Brain microvascular endothelial cell (primary cell): Measurements from ENCODE around the gene UNC5B.
A peak's percentile ranks its signal among the peaks of the same experiment; 100 is the strongest.

Experiments
- DNase-seq: peaks from one replicate; pipeline ENCODE4 v3.0.0-alpha.2; 2020
- H3K27ac ChIP-seq: fragments of 250-450 bp; sonication (Bioruptor Pico); 2 replicates; pipeline ENCODE4 v1.5.1; 2020; ENCODE audit warnings: mild to moderate bottlenecking, moderate library complexity
- H3K27me3 ChIP-seq: fragments of 250-450 bp; sonication (Bioruptor Pico); replicated peaks from 2 replicates; pipeline ENCODE4 v1.5.1; 2020; ENCODE audit warnings: mild to moderate bottlenecking
- H3K36me3 ChIP-seq: fragments of 250-450 bp; sonication (Bioruptor Pico); replicated peaks from 2 replicates; pipeline ENCODE4 v1.5.1; 2020; ENCODE audit warnings: mild to moderate bottlenecking
- H3K4me3 ChIP-seq: 2 replicates; pipeline ENCODE4 v1.5.1; 2011; ENCODE audit warnings: low read depth, mild to moderate bottlenecking, control low read depth, low read length, moderate library complexity
- CTCF ChIP-seq: IDR thresholded peaks from 2 replicates; pipeline ENCODE4 v1.5.1; 2011; ENCODE audit warnings: low read depth, mild to moderate bottlenecking, moderate library complexity, low read length, control low read depth, inconsistent platforms; ENCODE audit errors: missing control alignments
- in situ Hi-C: cut with HindIII; loops from 2 replicates; pipeline ENCODE4 v1.10.0; 2017; ENCODE audit warnings: low sequenced_read_pairs, low pct_ligation_motif_present

The UNC5B gene

GRCh38 chr10:71254834-71255549, 42.6 kb downstream of the UNC5B start:
- in situ Hi-C loops, result no loop called here
- no peak for TF ChIP-seq CTCF
- no peak overlapping the region for H3K4me3 ChIP-seq
- DNase-seq, result no peak
- H3K27ac ChIP-seq, result no peak overlapping the region
- no peaks in the 10 kb centered on the region for H3K27me3 ChIP-seq
- no peaks in the 10 kb centered on the region for H3K36me3 ChIP-seq

- Histone ChIP-seq H3K27ac (no peak overlapping the region), H3K4me3 (no peak overlapping the region), H3K27me3 (no peaks in the 10 kb centered on the region), H3K36me3 (no peaks in the 10 kb centered on the region)
- no peak for DNase-seq
- no peak for TF ChIP-seq CTCF
- in situ Hi-C loops, result no loop called here
Observed at GRCh38 chr10:71255550-71255807, 43.1 kb downstream of the UNC5B start.

GRCh38 chr10:71255808-71256660, 43.7 kb downstream of the UNC5B start:
- no peak overlapping the region for H3K27ac ChIP-seq
- TF ChIP-seq CTCF, result no peak
- no peaks in the 10 kb centered on the region for H3K27me3 ChIP-seq
- H3K36me3 ChIP-seq, result no peaks in the 10 kb centered on the region
- DNase-seq, result peak; percentile 74
- in situ Hi-C loops, result no loop called here
- no peak overlapping the region for H3K4me3 ChIP-seq

GRCh38 chr10:71256661-71257318, 44.4 kb downstream of the UNC5B start:
- DNase-seq, result no peak

GRCh38 chr10:71257319-71257997, 45.1 kb downstream of the UNC5B start:
- Histone ChIP-seq H3K36me3 (no peaks in the 10 kb centered on the region), H3K27me3 (no peaks in the 10 kb centered on the region), H3K4me3 (no peak overlapping the region), H3K27ac (no peak overlapping the region)
- in situ Hi-C loops, result no loop called here
- no peak for TF ChIP-seq CTCF
- no peak for DNase-seq

More at GRCh38 chr10:71256661-71257318, 44.4 kb downstream of the UNC5B start:
- H3K27ac ChIP-seq, result no peak overlapping the region
- no peak overlapping the region for H3K4me3 ChIP-seq
- in situ Hi-C loops, result no loop called here
- no peak for TF ChIP-seq CTCF
- no peaks in the 10 kb centered on the region for H3K27me3 ChIP-seq
- H3K36me3 ChIP-seq, result no peaks in the 10 kb centered on the region
